Epithelial cell of proximal tubule (primary cell): ENCODE measurements around the gene GALNT14. TPM values are rescaled to one million over a fixed set of nuclear protein-coding genes. Genes with fewer than 3 reads are reported as not detected.

ENCODE experiments used
- DNase-seq: peaks from one replicate; pipeline ENCODE4 v3.0.0-alpha.2; 2011; ENCODE audit warnings: low read depth
- H3K4me3 ChIP-seq: 2 replicates; pipeline ENCODE4 v1.5.1; 2011; ENCODE audit warnings: low read depth, mild to moderate bottlenecking, low read length
- CTCF ChIP-seq: conservative IDR thresholded peaks from 2 replicates; pipeline ENCODE4 v1.5.1; 2012; ENCODE audit warnings: low read depth, mild to moderate bottlenecking, low read length
- total RNA-seq: library from RNA; depleted of rRNA; stranded (reverse); fragments of >200 nt; gene quantifications from 2 replicates; pipeline ENCODE4 v1.2.3, GENCODE V29; 2015

GALNT14 gene
- total RNA-seq, 1 donor from 2014 or later: 80.7 TPM

GRCh38 chr2:30966786-30967185, 171.5 kb downstream of the GALNT14 start:
- DNase-seq: no peak
- TF ChIP-seq CTCF: no peak
- no peak overlapping the region for H3K4me3 ChIP-seq

GRCh38 chr2:30965022-30965531, 173.2 kb downstream of the GALNT14 start:
- no peak overlapping the region for H3K4me3 ChIP-seq
- TF ChIP-seq CTCF: no peak
- DNase-seq: no peak

- DNase-seq: no peak
- no peak overlapping the region for H3K4me3 ChIP-seq
- no peak for TF ChIP-seq CTCF
These were observed 173.8 kb downstream of the GALNT14 start for GRCh38 chr2:30964334-30965005.

GRCh38 chr2:30963184-30963583, 175.1 kb downstream of the GALNT14 start:
- no peak for TF ChIP-seq CTCF
- DNase-seq: no peak
- H3K4me3 ChIP-seq: no peak overlapping the region

GRCh38 chr2:30960213-30960612, 178.0 kb downstream of the GALNT14 start:
- TF ChIP-seq CTCF: no peak
- DNase-seq: no peak

GRCh38 chr2:30959653-30960052, 178.6 kb downstream of the GALNT14 start:
- no peak for DNase-seq
- no peak for TF ChIP-seq CTCF
- H3K4me3 ChIP-seq: no peak overlapping the region

More at GRCh38 chr2:30960213-30960612, 178.0 kb downstream of the GALNT14 start:
- H3K4me3 ChIP-seq: no peak overlapping the region

GRCh38 chr2:30958918-30959265, 179.3 kb downstream of the GALNT14 start:
- no peak for DNase-seq
- no peak for TF ChIP-seq CTCF

More at GRCh38 chr2:30958918-30959265, 179.3 kb downstream of the GALNT14 start:
- no peak overlapping the region for H3K4me3 ChIP-seq
